ENCODE data around the gene DEAF1.

Gene DEAF1

GRCh38 chr11:721741-722345, 26.8 kb upstream of the DEAF1 start:
- peak; percentile 71 for DNase-seq

- DNase-seq: no peak
Measured at GRCh38 chr11:721247-721740, 26.3 kb upstream of the DEAF1 start.

- DNase-seq: peak; percentile 70
Measured at GRCh38 chr11:720642-721246, 25.7 kb upstream of the DEAF1 start.

GRCh38 chr11:720017-720641, 25.1 kb upstream of the DEAF1 start:
- no peak for DNase-seq

GRCh38 chr11:719214-720016, 24.4 kb upstream of the DEAF1 start:
- no peak for DNase-seq

- no peak for DNase-seq
Measured at GRCh38 chr11:714436-714835, 19.4 kb upstream of the DEAF1 start.

GRCh38 chr11:709109-709997, 14.3 kb upstream of the DEAF1 start:
- DNase-seq: no peak

GRCh38 chr11:708511-708910, 13.5 kb upstream of the DEAF1 start:
- no peak for DNase-seq

GRCh38 chr11:707817-708420, 12.9 kb upstream of the DEAF1 start:
- no peak for DNase-seq

- DNase-seq: no peak
Measured at GRCh38 chr11:706957-707816, 12.2 kb upstream of the DEAF1 start.

- no peak for DNase-seq
Measured at GRCh38 chr11:706439-706956, 11.5 kb upstream of the DEAF1 start.

GRCh38 chr11:705646-706438, 10.8 kb upstream of the DEAF1 start, which contains the start of gene EPS8L2:
TSS of gene EPS8L2 (plus strand) at chr11:706231. CDS start at chr11:709408, 3,177 bp downstream.
- DNase-seq: no peak

- DNase-seq: no peak
Measured at GRCh38 chr11:704781-705645, 10.0 kb upstream of the DEAF1 start.

- DNase-seq: no peak
Measured at GRCh38 chr11:704228-704674, 9.2 kb upstream of the DEAF1 start.

GRCh38 chr11:703506-703905, 8.5 kb upstream of the DEAF1 start:
- no peak for DNase-seq

- no peak for DNase-seq
Measured at GRCh38 chr11:702462-703461, 7.7 kb upstream of the DEAF1 start.

GRCh38 chr11:701741-702461, 6.9 kb upstream of the DEAF1 start:
- no peak for DNase-seq
